GM06990 (cell line): ENCODE measurements around the gene VSIG10L.

Experiments used
- DNase-seq: peaks from one replicate; pipeline ENCODE4 v3.0.0-alpha.2; 2011; ENCODE audit not compliant: insufficient read length; ENCODE audit errors: extremely low read depth
- H3K27me3 ChIP-seq: replicated peaks from 2 replicates; pipeline ENCODE4 v1.6.0; 2011; ENCODE audit warnings: low read length; ENCODE audit not compliant: control insufficient read depth, insufficient read depth
- H3K36me3 ChIP-seq: 2 replicates; pipeline ENCODE4 v1.5.1; 2011; ENCODE audit warnings: low read length; ENCODE audit not compliant: control insufficient read depth, insufficient read depth
- H3K4me3 ChIP-seq: replicated peaks from 2 replicates; pipeline ENCODE4 v1.5.1; 2011; ENCODE audit warnings: low read depth, mild to moderate bottlenecking, control low read depth, low read length
- TF ChIP-seq, protein P1 (sequence below): IDR thresholded peaks from 2 replicates; pipeline ENCODE4 v1.5.1; 2011; ENCODE audit warnings: low read length, control low read depth, mild to moderate bottlenecking, inconsistent platforms; ENCODE audit not compliant: insufficient read depth, poor library complexity, severe bottlenecking

The VSIG10L gene

DNA sequence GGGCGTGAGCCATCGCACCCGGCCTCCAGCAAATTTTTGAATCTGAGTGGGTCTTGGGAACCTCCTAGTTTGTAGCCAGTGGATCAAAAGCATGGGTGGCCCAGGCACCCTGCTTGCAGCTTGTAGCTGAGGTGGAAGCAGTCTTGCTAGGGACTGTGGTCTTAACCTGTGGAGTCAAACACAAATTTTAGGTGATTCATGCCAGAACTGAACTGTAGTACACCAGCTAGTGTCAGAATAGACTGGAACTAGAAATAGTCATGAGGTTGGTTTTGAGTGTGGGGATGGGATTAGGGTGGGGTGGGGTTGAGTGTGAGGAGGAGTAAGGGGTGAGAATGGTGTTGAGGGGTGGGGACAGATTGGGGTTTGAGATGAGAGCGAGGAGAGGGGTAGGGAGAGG is 40.1 kb upstream of the VSIG10L start:
- no peaks in the 10 kb centered on the region for H3K36me3 ChIP-seq
- no peak overlapping the region for H3K4me3 ChIP-seq
- no peak for DNase-seq
- TF ChIP-seq, protein P1, sequence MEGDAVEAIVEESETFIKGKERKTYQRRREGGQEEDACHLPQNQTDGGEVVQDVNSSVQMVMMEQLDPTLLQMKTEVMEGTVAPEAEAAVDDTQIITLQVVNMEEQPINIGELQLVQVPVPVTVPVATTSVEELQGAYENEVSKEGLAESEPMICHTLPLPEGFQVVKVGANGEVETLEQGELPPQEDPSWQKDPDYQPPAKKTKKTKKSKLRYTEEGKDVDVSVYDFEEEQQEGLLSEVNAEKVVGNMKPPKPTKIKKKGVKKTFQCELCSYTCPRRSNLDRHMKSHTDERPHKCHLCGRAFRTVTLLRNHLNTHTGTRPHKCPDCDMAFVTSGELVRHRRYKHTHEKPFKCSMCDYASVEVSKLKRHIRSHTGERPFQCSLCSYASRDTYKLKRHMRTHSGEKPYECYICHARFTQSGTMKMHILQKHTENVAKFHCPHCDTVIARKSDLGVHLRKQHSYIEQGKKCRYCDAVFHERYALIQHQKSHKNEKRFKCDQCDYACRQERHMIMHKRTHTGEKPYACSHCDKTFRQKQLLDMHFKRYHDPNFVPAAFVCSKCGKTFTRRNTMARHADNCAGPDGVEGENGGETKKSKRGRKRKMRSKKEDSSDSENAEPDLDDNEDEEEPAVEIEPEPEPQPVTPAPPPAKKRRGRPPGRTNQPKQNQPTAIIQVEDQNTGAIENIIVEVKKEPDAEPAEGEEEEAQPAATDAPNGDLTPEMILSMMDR = no peak
- H3K27me3 ChIP-seq = no peaks in the 10 kb centered on the region; the same call in 1 of the 2 replicates

DNA sequence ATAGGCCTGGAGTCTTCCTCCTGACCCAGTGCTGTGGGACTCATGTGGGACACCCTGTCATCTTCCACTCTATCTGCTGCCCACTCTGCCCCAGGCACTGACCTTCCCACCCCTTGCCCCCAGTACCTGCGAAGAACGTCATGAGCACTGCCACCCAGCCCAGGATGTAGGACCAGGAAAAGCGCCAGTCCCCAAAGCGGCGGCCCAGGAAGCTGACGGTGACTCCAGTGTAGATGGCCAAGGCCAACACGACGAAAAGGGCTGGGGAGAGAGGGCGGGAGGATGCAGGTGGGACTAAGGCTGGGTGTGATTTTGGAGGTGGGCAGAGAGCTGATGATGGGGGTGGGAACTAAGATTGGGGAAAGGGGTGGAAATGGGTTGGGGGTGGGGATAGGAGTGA is 38.4 kb upstream of the VSIG10L start:
- Histone ChIP-seq H3K4me3 (no peak overlapping the region), H3K36me3 (no peaks in the 10 kb centered on the region)
- TF ChIP-seq, protein P1 = no peak

GRCh38 chr19:51377422-51377821 is 35.5 kb upstream of the VSIG10L start:
- no peaks in the 10 kb centered on the region for H3K27me3 ChIP-seq
- TF ChIP-seq, protein P1 = no peak
- DNase-seq = no peak

More for the DNA sequence above, 38.4 kb upstream of the VSIG10L start:
- no peak for DNase-seq
- no peaks in the 10 kb centered on the region for H3K27me3 ChIP-seq

DNA sequence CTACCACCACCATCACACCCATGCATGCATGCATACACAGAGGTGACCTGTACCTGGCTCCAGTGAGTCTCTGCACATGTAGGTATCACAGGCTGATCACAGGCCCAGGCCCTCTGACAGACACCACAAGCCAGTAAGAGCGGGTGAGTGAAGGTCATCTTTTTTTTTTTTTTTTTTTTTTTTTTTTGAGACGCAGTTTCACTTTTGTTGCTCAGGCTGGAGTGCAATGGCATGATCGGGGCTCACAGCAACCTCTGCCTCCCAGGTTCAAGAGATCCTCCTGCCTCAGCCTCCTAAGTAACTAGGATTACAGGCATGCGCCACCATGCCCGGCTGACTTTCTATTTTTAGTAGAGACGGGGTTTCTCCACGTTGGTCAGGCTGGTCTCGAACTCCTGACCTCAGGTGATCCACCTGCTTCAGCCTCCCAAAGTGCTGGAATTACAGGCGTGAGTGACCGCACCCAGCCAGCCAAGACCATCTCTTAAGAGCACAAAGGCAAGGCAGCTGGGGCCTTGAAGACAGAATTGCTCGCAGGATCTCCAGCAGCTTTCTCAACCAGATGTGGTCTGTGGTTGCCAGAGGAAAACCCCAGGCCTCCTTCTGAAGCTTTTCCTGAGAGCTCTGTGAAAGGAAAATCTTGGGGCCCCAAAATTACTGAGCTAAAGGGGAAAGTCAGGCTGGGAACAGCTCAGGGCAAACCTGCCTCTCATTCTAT is 33.7 kb upstream of the VSIG10L start:
- DNase-seq = peak; percentile 48
- TF ChIP-seq, protein P1 = no peak
- Histone ChIP-seq H3K27me3 (no peaks in the 10 kb centered on the region), H3K4me3 (no peak overlapping the region), H3K36me3 (no peaks in the 10 kb centered on the region)

More at GRCh38 chr19:51377422-51377821, 35.5 kb upstream of the VSIG10L start:
- no peaks in the 10 kb centered on the region for H3K36me3 ChIP-seq
- H3K4me3 ChIP-seq = no peak overlapping the region

DNA sequence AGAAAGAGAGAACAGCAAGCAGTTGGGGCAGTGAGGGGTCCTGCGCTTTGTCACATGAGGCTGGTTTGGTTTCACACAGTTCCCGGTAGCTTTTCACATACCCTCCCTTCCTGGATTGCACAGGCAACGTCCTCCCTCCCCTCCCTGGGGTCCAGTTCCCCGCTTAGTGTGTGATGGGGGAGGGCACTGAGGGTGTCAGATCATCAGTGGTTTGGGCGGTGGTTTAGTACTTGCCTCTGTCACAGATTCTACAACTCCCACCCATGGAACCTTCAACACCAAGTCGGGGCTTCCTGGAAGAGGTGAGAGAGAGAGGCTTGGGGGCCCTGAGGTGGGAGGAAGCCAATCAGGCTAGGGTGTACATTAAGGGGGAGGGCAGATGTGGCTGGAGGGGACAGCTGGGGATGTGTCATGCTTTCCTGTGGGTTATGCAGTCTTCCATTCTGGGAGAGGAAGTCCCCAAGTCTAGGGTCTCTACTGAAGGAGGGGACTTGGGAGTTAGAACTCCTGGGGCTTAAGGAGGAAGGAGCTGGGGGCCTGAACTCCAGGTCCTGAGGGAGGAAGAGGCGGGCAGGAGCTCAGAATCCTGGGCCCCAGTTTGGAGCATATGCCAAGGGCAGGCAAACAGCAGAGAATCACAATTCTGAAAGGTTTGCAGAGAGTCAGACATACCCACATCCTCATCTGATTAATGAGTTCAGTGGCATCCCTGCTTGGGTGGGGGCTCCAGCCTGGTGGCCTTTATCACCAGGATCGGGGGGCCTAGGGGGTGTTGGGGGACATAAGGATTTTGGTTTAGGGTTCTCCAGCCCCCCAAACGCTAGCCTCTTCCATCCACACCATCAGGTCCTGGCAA is 30.9 kb upstream of the VSIG10L start, which contains the start of gene NKG7:
TSS of gene NKG7 (minus strand) at position 6 of the 856 bp plus-strand sequence. CDS start 119 bp downstream, outside the sequence.
- DNase-seq = peak; percentile 68
- H3K36me3 ChIP-seq = no peaks in the 10 kb centered on the region
- TF ChIP-seq, protein P1 = no peak
- H3K4me3 ChIP-seq = no peak within 1 kb of the TSS
- no peaks in the 10 kb centered on the region for H3K27me3 ChIP-seq
